Panc1 (cell line): ENCODE data around the gene SHISAL1. TPM values are rescaled to one million over a fixed set of nuclear protein-coding genes. Genes with fewer than 3 reads are reported as not detected.

ENCODE experiments used
- ATAC-seq: fragments of 200-7000 bp; cut with Tn5 transposase; 2 replicates; pipeline ENCODE4 v1.9.1; 2020; ENCODE audit warnings: mild to moderate bottlenecking, moderate library complexity
- Bru-seq: library from RNA; stranded (reverse); fragments of 400-500 nt; gene quantifications from one replicate; lab custom pipeline; 2021; lab: Mats Ljungman, UMichigan
- BruChase-seq, 2 experiments: library from RNA; stranded (reverse); fragments of 400-500 nt; gene quantifications; one replicate each; lab custom pipeline; 2021; lab: Mats Ljungman, UMichigan
- BruUV-seq: library from RNA; stranded (reverse); fragments of 400-500 nt; replicated peaks from 2 replicates; lab custom pipeline; 2021; lab: Mats Ljungman, UMichigan
- CTCF ChIA-PET: fragments of 300-600 bp; sonication (Branson Sonifier 250); formaldehyde crosslinking; loops from one replicate; lab custom pipeline; 2022; ENCODE audit warnings: antibody characterized with exemption; lab: Charles Lee
- POLR2A ChIA-PET: fragments of 300-600 bp; sonication (Branson Sonifier 250); formaldehyde crosslinking; loops from one replicate; lab custom pipeline; 2022; ENCODE audit warnings: antibody characterized with exemption; lab: Charles Lee
- DNase-seq: peaks from one replicate; pipeline ENCODE4 v3.0.0-alpha.2; 2010; ENCODE audit warnings: low read depth, low spot score
- H3K27ac ChIP-seq: 2 replicates; pipeline ENCODE4 v1.5.1; 2011; ENCODE audit warnings: mild to moderate bottlenecking, low read length, inconsistent platforms
- H3K27me3 ChIP-seq: fragments of 200-500 bp; sonication (Bioruptor generic); 2 replicates; pipeline ENCODE4 v1.6.0; 2014; ENCODE audit warnings: low read length, inconsistent platforms; ENCODE audit not compliant: control insufficient read depth, insufficient read depth
- H3K36me3 ChIP-seq: fragments of 200-500 bp; sonication (Bioruptor generic); 2 replicates; pipeline ENCODE4 v1.5.1; 2014; ENCODE audit warnings: inconsistent platforms, mild to moderate bottlenecking, low read length, moderate library complexity; ENCODE audit not compliant: control insufficient read depth, insufficient read depth
- H3K4me1 ChIP-seq: 2 replicates; pipeline ENCODE4 v1.5.1; 2011; ENCODE audit warnings: inconsistent platforms, mild to moderate bottlenecking, low read length, moderate library complexity; ENCODE audit not compliant: control insufficient read depth, insufficient read depth
- H3K4me3 ChIP-seq, 2 experiments: 2 replicates each; pipeline ENCODE4 v1.5.1; 2011 to 2012; ENCODE audit warnings: low read depth in 2 of 2, low read length in 2 of 2, mild to moderate bottlenecking in 2 of 2, inconsistent platforms in 1 of 2, moderate library complexity in 1 of 2
- H3K9me3 ChIP-seq: fragments of 200-500 bp; sonication (Bioruptor generic); 2 replicates; pipeline ENCODE4 v1.5.1; 2014; ENCODE audit warnings: low read depth, mild to moderate bottlenecking, inconsistent platforms, low read length, moderate library complexity; ENCODE audit not compliant: control insufficient read depth, insufficient read depth
- CTCF ChIP-seq: fragments of 450-650 bp; IDR thresholded peaks from 2 replicates; pipeline ENCODE4 v1.5.1; 2017; ENCODE audit warnings: mild to moderate bottlenecking
- POLR2AphosphoS5 ChIP-seq: IDR thresholded peaks from 2 replicates; pipeline ENCODE4 v1.6.1; 2012; ENCODE audit warnings: mild to moderate bottlenecking, low read depth, low read length, moderate library complexity
- REST ChIP-seq, 2 experiments: IDR thresholded peaks; 2 replicates each; pipeline ENCODE4 v1.6.1; 2011 to 2012; ENCODE audit warnings: low read depth in 2 of 2, control low read depth in 1 of 2, low read length in 1 of 2, mild to moderate bottlenecking in 1 of 2, moderate library complexity in 1 of 2; ENCODE audit not compliant: insufficient read depth in 1 of 2
- SIN3A ChIP-seq: IDR thresholded peaks from 2 replicates; pipeline ENCODE4 v1.6.1; 2012; ENCODE audit warnings: low read depth, mild to moderate bottlenecking, low read length, moderate library complexity, borderline replicate concordance; ENCODE audit not compliant: insufficient read depth
- TCF7L2 ChIP-seq: IDR thresholded peaks from 2 replicates; pipeline ENCODE4 v1.6.1; 2011; ENCODE audit warnings: mild to moderate bottlenecking, low read depth, low read length, inconsistent platforms
- in situ Hi-C: cut with HindIII; loops from 2 replicates; pipeline ENCODE4 v1.10.0; 2016; ENCODE audit warnings: low sequenced_read_pairs, low pct_unique_long_range_greater_than_20kb
- intact Hi-C: fragments of 100-400 bp; cut with micrococcal nuclease; formaldehyde crosslinking; loops from one replicate; pipeline ENCODE4 v1.10.0; 2022; ENCODE audit not compliant: unreplicated experiment
- long read RNA-seq: library from polyadenylated mRNA; unstranded; transcript quantifications from one replicate; pipeline ENCODE4 v2.0.0, GENCODE V29; 2021; ENCODE audit not compliant: unreplicated experiment
- polyA plus RNA-seq: library from polyadenylated mRNA; unstranded; fragments of >200 nt; gene quantifications from one replicate; pipeline ENCODE4 v1.2.1, GENCODE V29; 2012; ENCODE audit warnings: missing spikeins; ENCODE audit not compliant: insufficient read length
- total RNA-seq: library from RNA; stranded (reverse); gene quantifications from one replicate; pipeline ENCODE4 v1.2.1, GENCODE V29; 2021; ENCODE audit not compliant: unreplicated experiment

Gene SHISAL1
- 1.2 TPM for total RNA-seq
- 0.67 TPM for polyA plus RNA-seq
- percentile 26 among the genes with signal in this experiment for Bru-seq, nascent RNA
- BruChase-seq, experiment 1, labeled RNA remaining after a 2-hour chase, result percentile 28 among the genes with signal in this experiment
- percentile 33 among the genes with signal in this experiment for BruChase-seq, experiment 2, labeled RNA remaining after a 6-hour chase
- long read RNA-seq, partial matches to known transcripts, result 0 of 4 reads
- long read RNA-seq, other reads (novel, unspliced or antisense), result 4 of 4 reads

- CTCF ChIA-PET, result no interaction called here
- Histone ChIP-seq H3K27ac (no peak within 1 kb of the TSS), H3K9me3 (no peaks in the 10 kb centered on the region), H3K4me1 (no peaks in the 10 kb centered on the region), H3K36me3 (no peaks in the 10 kb centered on the region), H3K27me3 (no peaks in the 10 kb centered on the region), H3K4me3 (no peak within 1 kb of the TSS)
- no peak for DNase-seq
- ATAC-seq, result no peak
- POLR2A ChIA-PET, result no interaction called here
- TF ChIP-seq REST (IDR thresholded peaks at IDR 0.05; ENCODE audit: insufficient read depth in 1 of 2, low read depth in 2 of 2, low read length in 1 of 2) (no peak), SIN3A (no peak), POLR2AphosphoS5 (no peak), TCF7L2 (no peak), CTCF (no peak)
- intact Hi-C loops (no loop called here), in situ Hi-C loops (no loop called here)
- no TSS peak for BruUV-seq
Observed at GRCh38 chr22:44312766-44313165, at the start of gene SHISAL1. Gene SHISAL1 (minus strand): TSS chr22:44312951. CDS start chr22:44300945, 12,006 bp downstream.

DNA sequence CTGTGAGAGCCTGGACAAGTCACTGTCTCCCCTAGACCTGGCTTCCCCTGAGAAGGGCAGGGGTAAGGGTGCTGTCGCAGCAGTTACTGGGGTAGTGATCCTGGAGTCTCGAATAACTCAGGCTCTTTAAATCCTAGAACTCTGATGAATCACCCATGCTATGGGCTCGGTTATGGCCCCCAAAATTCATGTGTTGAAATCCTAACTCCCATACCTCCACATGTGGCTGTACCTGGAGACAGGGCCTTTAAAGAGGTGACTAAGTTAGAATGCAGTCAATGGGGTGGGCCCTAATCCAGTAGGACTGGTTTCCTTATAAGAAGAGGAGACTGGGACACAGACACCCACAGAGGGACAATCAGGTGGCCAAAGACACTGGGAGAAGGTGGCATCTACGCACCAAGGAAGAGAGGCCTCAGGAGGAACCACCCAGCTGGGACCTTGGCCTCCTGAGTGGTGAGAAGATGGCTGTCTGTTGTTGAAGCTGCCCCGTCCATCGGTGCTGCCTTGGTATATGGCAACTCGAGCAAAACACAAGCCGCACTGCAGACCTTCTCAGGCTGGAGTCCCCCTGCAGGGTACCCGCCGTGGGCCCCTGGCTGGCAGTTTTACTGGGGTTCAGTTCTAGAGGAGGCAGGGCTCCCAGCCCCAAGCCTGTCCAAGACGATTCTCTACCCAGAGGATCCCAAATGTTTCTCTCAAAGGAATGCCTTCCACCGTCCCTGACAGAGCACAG, 48.8 kb upstream of the SHISAL1 start:
- H3K4me1 ChIP-seq, result peaks cover 8% of the 10 kb centered on the region; the same call in 1 of the 2 replicates
- no peaks in the 10 kb centered on the region for H3K36me3 ChIP-seq
- H3K27ac ChIP-seq, result no peak overlapping the region; the same call in 1 of the 2 replicates
- in situ Hi-C loops, result no loop called here
- ATAC-seq (no peak), DNase-seq (no peak)
- no peak for TF ChIP-seq REST (IDR thresholded peaks at IDR 0.05; ENCODE audit: insufficient read depth in 1 of 2, low read depth in 2 of 2, low read length in 1 of 2)
- ChIA-PET POLR2A (no interaction called here), CTCF (no interaction called here)
- intact Hi-C loops, result no loop called here
- H3K4me3 ChIP-seq, result no peak overlapping the region
- H3K9me3 ChIP-seq, result no peaks in the 10 kb centered on the region
- BruUV-seq, result no TSS peak
- no peaks in the 10 kb centered on the region for H3K27me3 ChIP-seq
